Keratinocyte (primary cell): ENCODE measurements around the gene DNHD1.

Experiments
- EZH2 ChIP-seq: IDR thresholded peaks from one replicate; pipeline ENCODE4 v1.6.1; 2012; ENCODE audit warnings: inconsistent platforms, mild to moderate bottlenecking, low read length, moderate library complexity
- TF ChIP-seq, protein P1 (sequence below), 3 experiments: IDR thresholded peaks in 1 of 3; conservative IDR thresholded peaks in 1 of 3; optimal IDR thresholded peaks in 1 of 3; 2 replicates in 2 of 3; 3 replicates in 1 of 3; pipeline versions ENCODE3 to v1.5.1; 2011; ENCODE audit warnings: low read length in 3 of 3, mild to moderate bottlenecking in 3 of 3, moderate library complexity in 2 of 3, control low read depth in 1 of 3, inconsistent platforms in 1 of 3; ENCODE audit not compliant: insufficient read depth in 2 of 3; ENCODE audit errors: extremely low read depth in 1 of 3

DNA sequence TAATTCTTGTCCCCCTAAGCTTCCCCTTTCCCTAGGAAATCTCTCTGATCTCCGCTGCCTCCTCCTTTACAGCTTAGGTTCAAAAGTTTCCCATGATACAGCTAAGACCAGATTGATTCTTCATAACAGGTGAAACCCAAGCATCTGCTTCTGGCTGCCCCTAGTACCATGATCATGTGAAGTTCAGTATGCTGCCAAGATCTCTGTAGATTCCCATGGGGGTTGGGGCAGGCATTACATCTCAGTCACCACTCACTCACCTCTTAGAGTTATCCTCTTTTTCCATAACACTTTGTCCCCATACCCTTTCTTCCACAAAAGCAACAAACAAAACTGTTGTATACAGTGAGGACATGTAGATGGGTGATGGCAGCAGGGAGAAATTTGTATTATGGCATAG lies 62.3 kb downstream of the DNHD1 start:
- TF ChIP-seq, protein P1, sequence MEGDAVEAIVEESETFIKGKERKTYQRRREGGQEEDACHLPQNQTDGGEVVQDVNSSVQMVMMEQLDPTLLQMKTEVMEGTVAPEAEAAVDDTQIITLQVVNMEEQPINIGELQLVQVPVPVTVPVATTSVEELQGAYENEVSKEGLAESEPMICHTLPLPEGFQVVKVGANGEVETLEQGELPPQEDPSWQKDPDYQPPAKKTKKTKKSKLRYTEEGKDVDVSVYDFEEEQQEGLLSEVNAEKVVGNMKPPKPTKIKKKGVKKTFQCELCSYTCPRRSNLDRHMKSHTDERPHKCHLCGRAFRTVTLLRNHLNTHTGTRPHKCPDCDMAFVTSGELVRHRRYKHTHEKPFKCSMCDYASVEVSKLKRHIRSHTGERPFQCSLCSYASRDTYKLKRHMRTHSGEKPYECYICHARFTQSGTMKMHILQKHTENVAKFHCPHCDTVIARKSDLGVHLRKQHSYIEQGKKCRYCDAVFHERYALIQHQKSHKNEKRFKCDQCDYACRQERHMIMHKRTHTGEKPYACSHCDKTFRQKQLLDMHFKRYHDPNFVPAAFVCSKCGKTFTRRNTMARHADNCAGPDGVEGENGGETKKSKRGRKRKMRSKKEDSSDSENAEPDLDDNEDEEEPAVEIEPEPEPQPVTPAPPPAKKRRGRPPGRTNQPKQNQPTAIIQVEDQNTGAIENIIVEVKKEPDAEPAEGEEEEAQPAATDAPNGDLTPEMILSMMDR (optimal IDR thresholded peaks at IDR 0.05 in 1 of 3, IDR thresholded peaks at IDR 0.05 in 1 of 3, conservative IDR thresholded peaks at IDR 0.05 in 1 of 3; ENCODE audit: extremely low read depth in 1 of 3, insufficient read depth in 2 of 3, low read length in 3 of 3) = no peak
- no peak for TF ChIP-seq EZH2
